Esophagus muscularis mucosa (tissue), 3 donors: ENCODE data around the gene PPAN.

Experiments used
- CTCF ChIP-seq, 3 experiments: fragments of 200-600 bp in 2 of 3; fragments of 450-650 bp in 1 of 3; sonication (generic) in 2 of 3; IDR thresholded peaks; one replicate each; pipeline ENCODE4 v1.5.1; 2017 to 2019; ENCODE audit warnings: antibody characterized with exemption in 3 of 3, mild to moderate bottlenecking in 2 of 3, moderate library complexity in 1 of 3
- POLR2AphosphoS5 ChIP-seq, 2 donors: sonication (generic); formaldehyde crosslinking; IDR thresholded peaks; one replicate each; pipeline ENCODE4 v1.6.1; 2017; ENCODE audit warnings: antibody characterized with exemption in 2 of 2

- TF ChIP-seq CTCF (IDR thresholded peaks at IDR 0.05) (no peak), POLR2AphosphoS5 (IDR thresholded peaks at IDR 0.05) (no peak)
Observed at GRCh38 chr19:10096615-10096963, 9.6 kb upstream of the PPAN start.
